Activated T-cell treated with anti-CD3 and anti-CD28 coated beads, Interleukin-2, amount 50 U/mL, for 4 hours (primary cell): ENCODE results near the gene DENND5A. TPM values are rescaled to one million over a fixed set of nuclear protein-coding genes. Genes with fewer than 3 reads are reported as not detected.

Experiments
- ATAC-seq, 2 donors: fragments of 200-7000 bp; cut with Tn5 transposase; one replicate each; pipeline ENCODE4 v1.10.0; 2021
- DNase-seq: peaks from one replicate; pipeline ENCODE4 v3.0.0-alpha.2; 2020
- H3K27me3 Mint-ChIP-seq: one replicate; pipeline ENCODE4 v1.8.0; 2021; ENCODE audit warnings: low read depth, mixed read lengths
- H3K36me3 Mint-ChIP-seq: one replicate; pipeline ENCODE4 v1.8.0; 2022; ENCODE audit warnings: mixed read lengths; ENCODE audit not compliant: insufficient read depth
- H3K4me1 Mint-ChIP-seq: one replicate; pipeline ENCODE4 v1.8.0; 2021; ENCODE audit warnings: low read depth, mixed read lengths
- H3K4me3 Mint-ChIP-seq: one replicate; pipeline ENCODE4 v1.8.0; 2021; ENCODE audit warnings: mild to moderate bottlenecking, moderate library complexity, mixed read lengths
- H3K9me3 Mint-ChIP-seq: one replicate; pipeline ENCODE4 v1.8.0; 2021; ENCODE audit warnings: mixed read lengths
- total RNA-seq, 3 donors: library from RNA; stranded (reverse); gene quantifications; one replicate each; pipeline ENCODE4 v1.2.1, GENCODE V29; 2021

DENND5A gene
- total RNA-seq, 3 donors from 2014 or later = 32.5 to 62.9 (median 44.2) TPM

GRCh38 chr11:9137293-9138132 lies 127.6 kb downstream of the DENND5A start:
- H3K4me3 Mint-ChIP-seq = peak overlapping the region; percentile 20
- H3K4me1 Mint-ChIP-seq = peaks cover 39% of the 10 kb centered on the region

DNA sequence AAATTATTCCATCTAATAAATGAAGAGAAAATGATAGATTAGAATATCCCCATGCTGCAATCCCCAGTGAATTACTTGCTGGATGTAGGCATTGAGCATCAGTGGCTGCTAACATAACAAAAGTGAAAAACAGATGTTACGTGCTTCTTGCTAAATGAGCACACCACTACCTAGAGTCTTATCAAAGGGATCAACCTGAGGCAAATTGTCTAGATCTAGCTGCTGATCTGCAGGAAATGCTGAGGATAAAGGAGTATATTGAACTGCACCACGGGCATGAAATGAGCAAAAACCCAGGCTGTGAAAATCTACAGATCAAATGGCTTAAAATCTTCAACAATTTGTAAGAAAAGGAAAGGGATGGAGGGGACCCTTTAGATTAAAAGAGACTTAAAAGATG lies 128.4 kb downstream of the DENND5A start:
- ATAC-seq = no peak
- H3K4me3 Mint-ChIP-seq = no peak overlapping the region
- H3K36me3 Mint-ChIP-seq = peaks cover 29% of the 10 kb centered on the region
- H3K27me3 Mint-ChIP-seq = no peaks in the 10 kb centered on the region
- no peak for DNase-seq
- peaks cover 39% of the 10 kb centered on the region for H3K4me1 Mint-ChIP-seq
- H3K9me3 Mint-ChIP-seq = no peaks in the 10 kb centered on the region

More at GRCh38 chr11:9137293-9138132, 127.6 kb downstream of the DENND5A start:
- peak; percentile 83 to 84 for ATAC-seq
- H3K36me3 Mint-ChIP-seq = peaks cover 34% of the 10 kb centered on the region
- no peaks in the 10 kb centered on the region for H3K9me3 Mint-ChIP-seq
- DNase-seq = peak; percentile 57
- no peaks in the 10 kb centered on the region for H3K27me3 Mint-ChIP-seq

- Mint-ChIP-seq H3K4me3 (no peak overlapping the region), H3K36me3 (peaks cover 9% of the 10 kb centered on the region), H3K4me1 (peaks cover 25% of the 10 kb centered on the region), H3K9me3 (no peaks in the 10 kb centered on the region), H3K27me3 (no peaks in the 10 kb centered on the region)
- DNase-seq (no peak), ATAC-seq (no peak)
These were observed 131.2 kb downstream of the DENND5A start for GRCh38 chr11:9133956-9134355.

GRCh38 chr11:9132203-9132878 lies 132.8 kb downstream of the DENND5A start:
- Mint-ChIP-seq H3K4me1 (peaks cover 11% of the 10 kb centered on the region), H3K36me3 (peaks cover 4% of the 10 kb centered on the region), H3K27me3 (no peaks in the 10 kb centered on the region), H3K4me3 (no peak overlapping the region), H3K9me3 (no peaks in the 10 kb centered on the region)
- DNase-seq (no peak), ATAC-seq (no peak)

DNA sequence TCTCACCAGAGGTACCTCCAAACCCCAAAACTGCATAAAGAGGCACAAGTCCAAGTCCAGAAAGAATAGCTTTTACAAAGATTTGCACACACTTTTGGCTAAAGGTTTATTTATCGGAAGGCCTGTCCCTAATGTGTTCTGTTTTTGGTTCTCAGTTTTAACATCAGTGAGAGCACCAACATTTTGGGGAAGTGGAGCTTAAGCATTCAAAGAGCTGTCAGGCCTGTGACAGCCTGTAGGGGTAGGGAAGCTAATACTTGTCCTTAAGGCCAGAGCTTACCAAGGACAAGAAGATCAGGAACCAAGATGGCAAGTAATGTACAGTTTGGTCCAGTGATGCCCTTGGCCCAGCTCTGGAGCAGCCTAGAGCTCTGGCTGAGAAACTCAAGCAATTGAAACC lies 134.9 kb downstream of the DENND5A start:
- H3K9me3 Mint-ChIP-seq = no peaks in the 10 kb centered on the region
- DNase-seq = no peak
- H3K4me1 Mint-ChIP-seq = peaks cover 5% of the 10 kb centered on the region
- H3K4me3 Mint-ChIP-seq = no peak overlapping the region
- no peaks in the 10 kb centered on the region for H3K27me3 Mint-ChIP-seq
- no peak for ATAC-seq
- H3K36me3 Mint-ChIP-seq = no peaks in the 10 kb centered on the region

- Mint-ChIP-seq H3K36me3 (no peaks in the 10 kb centered on the region), H3K9me3 (no peaks in the 10 kb centered on the region), H3K4me1 (peaks cover 5% of the 10 kb centered on the region), H3K4me3 (no peak overlapping the region), H3K27me3 (no peaks in the 10 kb centered on the region)
- ATAC-seq (no peak), DNase-seq (no peak)
These were observed 138.5 kb downstream of the DENND5A start for GRCh38 chr11:9126636-9127035.

GRCh38 chr11:9125185-9125886 lies 139.8 kb downstream of the DENND5A start:
- peaks cover 5% of the 10 kb centered on the region for H3K4me1 Mint-ChIP-seq
- ATAC-seq (no peak), DNase-seq (no peak)
- no peaks in the 10 kb centered on the region for H3K36me3 Mint-ChIP-seq
- H3K27me3 Mint-ChIP-seq = no peaks in the 10 kb centered on the region
- H3K4me3 Mint-ChIP-seq = no peak overlapping the region
- no peaks in the 10 kb centered on the region for H3K9me3 Mint-ChIP-seq

- no peak for DNase-seq
- Mint-ChIP-seq H3K27me3 (no peaks in the 10 kb centered on the region), H3K9me3 (no peaks in the 10 kb centered on the region), H3K4me1 (peaks cover 5% of the 10 kb centered on the region), H3K36me3 (no peaks in the 10 kb centered on the region), H3K4me3 (no peak overlapping the region)
- ATAC-seq = no peak
These were observed 141.4 kb downstream of the DENND5A start for GRCh38 chr11:9123595-9124304.

GRCh38 chr11:9121469-9121796 lies 143.7 kb downstream of the DENND5A start:
- H3K4me3 Mint-ChIP-seq = no peak overlapping the region
- no peaks in the 10 kb centered on the region for H3K9me3 Mint-ChIP-seq
- H3K4me1 Mint-ChIP-seq = peaks cover under 1% of the 10 kb centered on the region
- ATAC-seq = no peak
- no peak for DNase-seq
- H3K27me3 Mint-ChIP-seq = no peaks in the 10 kb centered on the region
- H3K36me3 Mint-ChIP-seq = no peaks in the 10 kb centered on the region

DNA sequence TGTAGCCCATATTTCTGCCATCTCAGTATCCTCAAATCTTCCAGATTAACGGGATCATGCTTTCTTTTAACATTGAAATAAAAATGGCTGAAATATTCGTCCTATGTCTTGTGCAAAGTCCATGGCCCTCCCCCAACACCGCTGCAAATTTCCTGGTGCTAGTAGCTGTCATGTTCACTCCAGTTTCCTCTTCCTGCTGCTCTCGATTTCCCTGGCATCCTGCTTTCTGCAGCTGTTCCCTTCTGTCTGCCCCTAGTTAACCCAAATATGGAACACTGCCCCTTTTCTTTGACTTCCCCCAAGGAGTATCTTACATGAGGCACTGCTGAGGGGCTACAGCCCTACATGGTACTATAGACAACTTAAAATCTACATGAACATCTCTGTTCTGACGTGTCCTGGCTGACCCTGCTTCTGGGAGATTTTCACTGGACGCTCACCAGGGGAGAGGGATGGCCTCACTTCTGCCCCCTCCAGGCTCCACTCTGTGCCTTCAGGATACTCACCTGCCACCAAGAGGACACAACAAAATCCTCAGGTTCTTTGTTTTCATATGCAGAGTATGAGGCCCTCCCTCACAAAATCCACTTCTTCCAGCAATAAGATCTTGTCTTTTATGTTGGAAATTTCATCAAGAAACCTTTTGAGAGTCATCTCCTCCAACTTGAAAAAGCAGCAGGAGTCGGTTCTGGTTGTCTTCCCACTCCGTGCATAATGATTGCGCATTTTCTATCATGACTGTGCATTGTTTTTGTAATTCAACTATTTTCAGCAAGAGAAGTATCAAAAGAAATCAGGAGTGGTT lies 144.3 kb downstream of the DENND5A start:
- Mint-ChIP-seq H3K36me3 (no peaks in the 10 kb centered on the region), H3K4me1 (no peaks in the 10 kb centered on the region), H3K27me3 (no peaks in the 10 kb centered on the region), H3K9me3 (no peaks in the 10 kb centered on the region), H3K4me3 (no peak overlapping the region)
- DNase-seq = no peak
- ATAC-seq = no peak

DNA sequence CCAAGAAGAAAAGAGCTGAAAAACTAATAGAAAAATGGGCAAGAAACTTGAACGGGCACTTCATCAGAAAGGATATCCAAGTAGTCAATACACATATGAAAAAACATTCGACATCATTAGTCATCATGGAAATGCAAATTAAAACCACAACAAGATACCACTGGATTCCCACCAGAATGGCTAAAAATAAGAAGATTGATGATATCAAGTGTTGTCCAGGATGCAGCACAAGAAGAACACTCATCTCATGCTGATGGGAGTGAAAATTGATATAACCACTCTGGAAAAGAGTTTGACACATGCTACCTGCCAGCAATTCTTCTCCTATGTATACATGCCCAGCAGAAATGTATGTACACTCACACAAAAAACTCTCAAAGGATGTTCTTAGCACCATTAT lies 146.9 kb downstream of the DENND5A start:
- no peak for DNase-seq
- H3K9me3 Mint-ChIP-seq = no peaks in the 10 kb centered on the region
- no peaks in the 10 kb centered on the region for H3K4me1 Mint-ChIP-seq
- no peak overlapping the region for H3K4me3 Mint-ChIP-seq
- ATAC-seq = no peak
- peaks cover 3% of the 10 kb centered on the region for H3K27me3 Mint-ChIP-seq
- H3K36me3 Mint-ChIP-seq = no peaks in the 10 kb centered on the region

GRCh38 chr11:9112075-9112474 lies 153.1 kb downstream of the DENND5A start:
- no peak overlapping the region for H3K4me3 Mint-ChIP-seq
- peaks cover 15% of the 10 kb centered on the region for H3K9me3 Mint-ChIP-seq
- ATAC-seq = no peak
- no peak for DNase-seq
- H3K36me3 Mint-ChIP-seq = no peaks in the 10 kb centered on the region
- H3K4me1 Mint-ChIP-seq = no peaks in the 10 kb centered on the region
- H3K27me3 Mint-ChIP-seq = peaks cover 3% of the 10 kb centered on the region

- H3K27me3 Mint-ChIP-seq = peaks cover 6% of the 10 kb centered on the region
- H3K4me3 Mint-ChIP-seq = no peak overlapping the region
- peaks cover 15% of the 10 kb centered on the region for H3K9me3 Mint-ChIP-seq
- no peaks in the 10 kb centered on the region for H3K36me3 Mint-ChIP-seq
- H3K4me1 Mint-ChIP-seq = no peaks in the 10 kb centered on the region
- no peak for ATAC-seq
- DNase-seq = no peak
These were observed 155.1 kb downstream of the DENND5A start for GRCh38 chr11:9109858-9110731.
